Kasumi-1 (cell line): ENCODE results near the gene CELSR3.

Source experiments
- DNase-seq, 2 experiments: peaks; one replicate each; lab custom pipeline; 2025; lab: John Stamatoyannopoulos, UW

The CELSR3 gene, protein sequence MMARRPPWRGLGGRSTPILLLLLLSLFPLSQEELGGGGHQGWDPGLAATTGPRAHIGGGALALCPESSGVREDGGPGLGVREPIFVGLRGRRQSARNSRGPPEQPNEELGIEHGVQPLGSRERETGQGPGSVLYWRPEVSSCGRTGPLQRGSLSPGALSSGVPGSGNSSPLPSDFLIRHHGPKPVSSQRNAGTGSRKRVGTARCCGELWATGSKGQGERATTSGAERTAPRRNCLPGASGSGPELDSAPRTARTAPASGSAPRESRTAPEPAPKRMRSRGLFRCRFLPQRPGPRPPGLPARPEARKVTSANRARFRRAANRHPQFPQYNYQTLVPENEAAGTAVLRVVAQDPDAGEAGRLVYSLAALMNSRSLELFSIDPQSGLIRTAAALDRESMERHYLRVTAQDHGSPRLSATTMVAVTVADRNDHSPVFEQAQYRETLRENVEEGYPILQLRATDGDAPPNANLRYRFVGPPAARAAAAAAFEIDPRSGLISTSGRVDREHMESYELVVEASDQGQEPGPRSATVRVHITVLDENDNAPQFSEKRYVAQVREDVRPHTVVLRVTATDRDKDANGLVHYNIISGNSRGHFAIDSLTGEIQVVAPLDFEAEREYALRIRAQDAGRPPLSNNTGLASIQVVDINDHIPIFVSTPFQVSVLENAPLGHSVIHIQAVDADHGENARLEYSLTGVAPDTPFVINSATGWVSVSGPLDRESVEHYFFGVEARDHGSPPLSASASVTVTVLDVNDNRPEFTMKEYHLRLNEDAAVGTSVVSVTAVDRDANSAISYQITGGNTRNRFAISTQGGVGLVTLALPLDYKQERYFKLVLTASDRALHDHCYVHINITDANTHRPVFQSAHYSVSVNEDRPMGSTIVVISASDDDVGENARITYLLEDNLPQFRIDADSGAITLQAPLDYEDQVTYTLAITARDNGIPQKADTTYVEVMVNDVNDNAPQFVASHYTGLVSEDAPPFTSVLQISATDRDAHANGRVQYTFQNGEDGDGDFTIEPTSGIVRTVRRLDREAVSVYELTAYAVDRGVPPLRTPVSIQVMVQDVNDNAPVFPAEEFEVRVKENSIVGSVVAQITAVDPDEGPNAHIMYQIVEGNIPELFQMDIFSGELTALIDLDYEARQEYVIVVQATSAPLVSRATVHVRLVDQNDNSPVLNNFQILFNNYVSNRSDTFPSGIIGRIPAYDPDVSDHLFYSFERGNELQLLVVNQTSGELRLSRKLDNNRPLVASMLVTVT (N-terminal part only)

DNA sequence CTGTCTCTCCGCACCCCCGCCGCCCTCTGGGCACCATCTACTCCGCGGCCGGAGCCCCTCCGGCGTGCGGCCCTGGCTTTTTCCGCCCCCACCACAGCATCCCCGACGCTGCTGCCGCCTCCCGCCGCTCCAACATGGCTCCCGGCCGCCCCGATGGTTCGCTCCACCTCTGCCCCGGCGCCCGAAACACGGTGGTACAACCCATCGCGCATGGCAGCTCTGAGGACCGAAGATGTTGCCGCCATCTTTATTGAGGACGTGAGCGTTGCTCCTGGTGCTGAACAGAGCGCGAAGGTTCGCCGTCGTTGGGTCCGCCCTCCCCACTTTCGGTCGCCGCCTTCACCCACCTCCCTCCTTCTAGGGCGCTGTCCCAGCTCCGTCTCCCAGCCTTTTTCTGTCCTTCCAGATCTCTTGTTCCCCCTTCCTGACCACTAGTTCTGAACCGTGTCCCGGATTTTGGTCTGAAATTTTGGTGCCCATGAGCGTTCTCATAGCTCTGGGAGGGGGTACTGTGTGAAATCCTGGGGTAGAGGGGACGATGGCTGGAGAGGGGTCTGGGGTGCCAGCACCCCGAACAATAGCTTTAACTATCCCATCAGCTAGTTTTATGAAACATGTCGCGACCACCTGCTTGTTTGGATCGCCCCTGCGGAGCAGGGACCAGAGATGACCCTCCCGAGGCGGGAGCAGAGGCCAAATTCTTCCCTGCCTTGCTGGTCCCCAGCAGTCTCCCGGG lies at the start of gene CELSR3:
CELSR3 (minus strand) TSS at position 134 of the 736 bp plus-strand sequence. CDS start 252 bp downstream, outside the sequence.
- no peak for DNase-seq

DNA sequence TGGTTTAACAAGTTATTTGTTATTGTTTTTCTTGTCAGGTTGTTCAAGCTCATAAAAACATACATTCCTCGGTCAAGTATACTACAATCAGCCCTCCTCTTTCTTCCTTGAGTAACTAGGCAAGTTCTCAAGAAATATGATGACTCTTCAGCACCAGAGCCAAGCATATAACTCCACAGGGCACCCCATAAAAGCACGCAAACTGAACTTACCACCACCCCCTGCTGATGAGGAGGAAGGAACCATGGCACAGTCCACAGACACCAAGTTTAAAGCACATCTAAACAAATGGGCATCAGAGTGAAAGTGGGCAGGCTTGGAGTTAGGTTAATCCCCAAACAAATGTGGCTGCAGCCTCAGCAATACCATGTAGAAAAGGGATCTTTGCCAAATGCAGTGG lies 49.0 kb upstream of the CELSR3 start:
- no peak for DNase-seq

DNA sequence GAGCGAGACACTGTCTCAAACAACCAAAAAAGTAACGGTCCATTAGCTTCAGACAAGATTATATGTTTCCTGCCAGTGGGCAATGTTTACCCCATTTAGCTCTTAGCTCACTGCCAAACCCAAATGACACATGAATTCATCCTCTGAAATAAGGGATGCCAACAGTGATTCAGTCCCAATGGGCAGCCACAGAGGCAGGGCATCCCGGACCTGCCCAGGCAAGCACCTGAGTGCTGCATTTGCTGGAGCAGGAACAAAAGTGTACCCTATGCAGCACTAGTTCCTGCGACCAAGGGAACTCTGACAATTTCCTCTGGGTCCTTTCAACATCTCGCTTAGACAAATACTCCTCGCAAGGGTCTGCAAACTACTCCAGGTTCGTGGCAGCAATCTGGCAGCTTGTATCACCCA lies 46.4 kb upstream of the CELSR3 start:
- DNase-seq = no peak

DNA sequence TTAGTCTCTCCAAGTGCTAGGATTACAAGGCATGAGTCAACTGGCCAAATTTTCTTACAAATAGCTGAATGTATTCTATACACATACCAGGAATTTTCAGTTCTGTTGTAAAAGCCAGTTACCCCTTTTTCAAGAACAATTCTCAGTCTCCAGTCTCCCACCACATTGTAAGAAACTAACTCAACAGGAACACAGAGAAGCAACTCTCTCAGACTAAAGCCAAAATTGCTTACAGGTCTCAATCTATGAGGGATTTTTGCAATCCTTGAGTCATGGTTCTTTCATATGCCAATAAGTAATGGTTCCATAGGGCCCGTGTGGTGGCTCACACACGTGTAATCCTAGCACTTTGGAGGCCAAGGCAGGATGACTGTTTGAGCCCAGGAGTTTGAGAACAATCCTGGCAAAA lies 45.8 kb upstream of the CELSR3 start:
- DNase-seq = no peak

DNA sequence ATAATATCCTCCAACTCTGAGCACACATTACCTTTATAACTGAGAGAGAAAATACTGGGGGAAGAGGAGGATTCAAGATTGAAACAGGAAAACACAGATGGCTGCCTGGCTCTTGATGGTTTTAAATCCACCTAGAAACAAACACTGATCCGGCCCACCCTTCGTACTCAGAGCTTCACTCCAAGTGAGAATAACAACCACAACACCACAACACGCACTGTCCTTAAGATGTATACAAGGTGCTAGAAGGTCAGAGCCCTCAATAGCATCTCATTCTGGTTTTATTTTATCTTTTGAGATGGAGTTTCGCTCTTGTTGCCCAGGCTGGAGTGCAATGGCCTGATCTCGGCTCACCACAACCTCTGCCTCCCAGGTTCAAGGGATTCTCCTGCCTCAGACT lies 44.5 kb upstream of the CELSR3 start:
- DNase-seq = no peak

DNA sequence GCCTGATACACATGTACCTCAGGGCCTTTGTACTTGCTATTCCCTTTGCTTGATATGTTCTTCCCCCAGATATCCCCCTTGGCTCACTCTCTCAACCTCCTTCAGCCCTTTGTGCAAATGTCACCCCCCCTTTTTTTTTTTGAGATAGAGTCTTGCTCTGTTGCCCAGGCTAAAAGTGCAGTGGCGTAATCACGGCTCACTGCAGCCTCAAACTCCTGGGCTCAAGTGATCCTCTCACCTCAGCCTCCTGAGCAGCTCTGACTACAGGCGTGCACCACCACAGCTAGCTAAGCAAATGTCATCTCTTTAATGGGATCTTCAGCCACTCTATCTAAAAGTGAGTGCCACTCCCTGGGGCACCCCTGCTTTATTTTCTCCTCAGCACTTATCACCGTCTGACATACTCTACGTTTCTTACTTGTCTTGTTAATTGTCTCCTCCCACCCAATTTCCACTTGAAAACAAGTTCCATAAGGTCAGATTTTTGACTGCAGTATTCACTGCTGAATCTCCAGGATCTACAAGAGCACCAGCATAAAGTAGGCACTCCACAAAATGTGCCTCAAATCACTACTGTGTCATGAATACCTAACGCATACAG lies 39.7 kb upstream of the CELSR3 start:
- no peak for DNase-seq

DNA sequence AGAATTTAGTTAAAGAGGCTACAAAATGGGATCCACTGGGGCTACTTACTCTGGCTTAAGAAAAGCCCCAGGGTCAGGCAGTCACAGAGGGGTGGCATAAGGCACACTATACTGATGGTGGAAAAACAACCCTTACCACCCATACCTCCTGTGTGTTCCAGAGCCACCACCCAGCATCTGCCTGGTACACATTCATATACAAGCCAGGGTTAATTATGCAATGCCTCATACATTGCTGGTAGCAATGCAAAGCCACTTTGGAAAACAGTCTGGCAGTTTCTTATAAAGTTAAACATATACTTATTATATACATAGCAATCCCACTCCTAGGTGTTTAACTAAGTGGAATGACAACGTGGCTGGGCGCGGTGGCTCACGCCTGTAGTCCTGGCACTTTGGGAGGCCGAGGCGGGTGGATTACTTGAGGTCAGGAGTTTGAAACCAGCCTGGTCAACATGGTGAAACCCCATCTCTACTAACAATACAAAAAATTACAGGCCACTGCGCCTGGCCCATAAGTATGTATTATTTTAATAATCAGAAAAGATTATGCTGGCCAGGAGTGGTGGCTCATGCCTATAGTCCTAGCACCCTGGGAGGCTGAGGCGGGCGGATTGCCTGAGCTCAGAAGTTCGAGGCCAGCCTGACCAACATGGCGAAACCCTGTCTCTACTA lies 38.2 kb upstream of the CELSR3 start:
- no peak for DNase-seq

DNA sequence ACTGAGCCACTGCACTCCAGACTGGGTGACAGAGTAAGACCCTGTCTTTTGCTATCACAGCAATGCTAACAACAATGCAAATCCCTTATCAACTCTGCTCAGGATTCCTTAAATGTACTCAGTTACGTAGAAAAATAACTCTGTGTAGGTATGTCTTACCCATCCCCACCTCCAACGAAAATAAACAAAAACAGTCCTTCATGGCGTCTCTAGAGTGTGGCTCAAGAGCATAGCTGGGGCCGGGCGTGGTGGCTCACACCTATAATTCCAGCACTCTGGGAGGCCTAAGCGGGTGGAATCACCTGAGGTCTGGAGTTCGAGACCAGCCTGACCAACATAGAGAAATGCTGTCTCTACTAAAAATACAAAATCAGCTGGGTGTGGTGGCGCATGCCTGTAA lies 36.2 kb upstream of the CELSR3 start:
- DNase-seq = no peak

DNA sequence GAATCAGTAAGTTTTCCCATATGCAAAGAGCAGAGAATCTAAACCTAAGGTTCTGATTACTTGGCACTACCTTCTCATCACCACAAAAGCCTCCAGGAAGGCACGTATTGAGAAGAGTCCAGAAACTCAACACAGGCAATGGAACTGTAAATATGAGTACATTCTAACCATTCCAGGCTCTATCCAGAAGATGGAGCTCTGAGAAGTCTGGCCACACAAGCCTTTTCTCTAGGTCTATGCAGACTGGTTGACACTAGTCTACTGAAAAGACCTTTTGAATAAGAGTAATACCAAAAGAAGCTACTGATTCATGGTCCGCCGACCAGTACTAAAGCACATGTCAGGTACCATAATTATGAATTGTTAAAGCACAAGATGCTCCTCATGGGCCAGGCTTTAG lies 35.3 kb upstream of the CELSR3 start:
- DNase-seq = peak; percentile 12 to 18

DNA sequence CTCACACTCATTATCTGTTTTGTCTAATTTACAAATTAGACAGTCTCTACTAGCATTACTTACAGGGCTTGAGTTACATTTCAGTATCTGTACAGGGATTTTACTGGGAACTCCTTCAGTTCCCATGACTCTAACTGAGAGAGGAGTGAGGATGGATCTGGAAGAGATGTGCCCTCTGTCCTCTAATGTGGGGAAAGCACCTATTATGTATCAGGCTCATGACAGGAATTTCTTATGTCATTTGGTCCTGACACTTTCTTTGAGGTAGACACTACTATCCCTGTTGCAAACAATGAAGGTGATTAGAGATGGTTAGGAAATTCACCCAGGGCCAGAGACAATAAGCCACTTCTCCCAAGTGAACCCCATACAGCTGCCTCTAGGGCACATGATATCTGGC lies 33.9 kb upstream of the CELSR3 start:
- DNase-seq = no peak

DNA sequence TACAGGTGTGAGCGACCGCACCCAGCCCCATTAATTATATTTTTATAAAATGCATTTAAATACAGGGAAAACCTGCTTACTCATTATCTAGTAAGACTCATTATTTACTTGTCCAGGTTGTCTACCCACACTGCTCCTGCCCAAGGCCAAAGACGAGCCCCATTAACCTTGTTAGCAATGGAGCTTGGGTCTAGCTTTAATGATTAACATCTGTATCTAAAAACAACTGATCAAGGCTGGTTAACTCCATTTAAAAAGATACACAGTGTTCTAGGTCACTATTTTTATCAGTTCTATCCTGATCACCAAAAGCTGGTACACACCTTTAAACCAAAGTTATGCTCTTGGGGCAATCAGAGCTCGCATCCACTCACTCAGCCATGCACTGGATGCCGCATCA lies 33.5 kb upstream of the CELSR3 start:
- no peak for DNase-seq

DNA sequence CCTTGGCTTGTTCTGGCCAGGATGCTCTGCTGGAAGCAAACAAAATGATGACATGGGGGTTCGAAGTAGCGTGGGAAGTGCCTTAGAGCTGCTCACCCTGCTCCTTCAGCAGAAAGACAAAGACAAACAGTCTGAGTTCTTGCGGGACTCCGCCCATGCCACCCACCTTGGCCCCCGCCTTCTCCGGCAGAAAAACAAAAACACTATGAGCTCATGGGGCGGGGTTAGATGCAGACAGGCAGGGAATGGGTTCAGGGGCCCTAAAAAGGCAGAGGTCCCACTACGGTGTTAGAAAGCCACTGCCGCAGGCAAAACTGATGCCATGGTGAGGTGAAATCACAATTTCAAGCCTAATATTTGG lies 32.7 kb upstream of the CELSR3 start:
- no peak for DNase-seq

DNA sequence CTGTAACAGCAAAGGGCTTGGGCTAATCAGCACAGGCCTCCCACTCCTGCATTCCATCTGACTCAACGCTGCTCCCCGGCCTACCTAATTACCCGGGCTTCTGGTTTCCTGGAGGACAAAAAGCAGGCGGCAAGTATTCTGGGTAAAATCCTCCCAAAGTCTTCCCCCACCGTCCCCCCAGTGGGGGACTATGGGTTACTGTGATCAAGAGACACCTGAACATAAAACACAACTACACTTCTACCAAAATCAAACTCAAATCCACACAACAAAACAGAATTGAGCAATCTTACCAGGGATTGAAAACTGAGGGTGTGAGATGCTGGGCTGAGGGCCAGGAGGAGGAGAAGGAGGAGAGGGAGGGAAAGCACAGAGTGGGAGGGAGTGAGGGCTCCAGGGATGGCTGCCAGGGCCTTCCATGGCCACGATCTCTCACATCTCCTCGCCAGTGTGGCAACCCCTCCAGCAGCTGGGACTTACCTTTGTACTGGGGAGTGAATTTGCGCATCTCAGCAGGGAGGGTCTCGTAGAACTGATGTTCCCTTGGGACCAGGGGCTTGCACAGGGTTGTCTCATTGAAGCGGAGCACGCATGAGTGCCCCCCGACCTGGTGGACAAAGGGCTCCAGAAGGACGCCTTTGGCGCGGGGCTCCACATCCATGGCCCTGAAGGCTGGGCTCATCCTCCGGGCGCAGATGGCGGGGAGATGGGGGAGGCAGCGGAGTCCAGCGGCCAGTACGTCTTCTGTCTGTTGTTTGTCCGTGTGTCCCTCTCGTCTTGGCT lies 32.1 kb upstream of the CELSR3 start:
- no peak for DNase-seq

DNA sequence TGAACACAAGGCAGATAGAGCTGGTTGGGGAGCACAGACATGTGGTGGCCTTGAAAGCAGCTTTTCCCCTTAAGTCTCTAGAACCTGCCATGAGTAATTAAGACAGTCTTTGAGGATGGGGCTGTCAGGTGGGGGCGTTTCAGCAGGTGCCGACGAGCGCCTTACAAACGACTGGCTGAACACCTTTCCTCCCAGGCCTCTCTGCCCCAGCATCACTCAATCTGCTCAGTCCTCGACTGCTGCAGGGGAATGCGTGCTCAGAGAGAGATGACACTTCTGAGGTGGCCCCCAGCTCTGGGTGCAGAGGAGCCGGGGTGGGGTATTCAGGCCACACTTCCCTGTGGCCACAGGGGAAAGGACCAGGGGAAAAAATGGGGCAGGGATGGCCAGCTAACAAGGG lies 31.1 kb upstream of the CELSR3 start:
- no peak for DNase-seq

DNA sequence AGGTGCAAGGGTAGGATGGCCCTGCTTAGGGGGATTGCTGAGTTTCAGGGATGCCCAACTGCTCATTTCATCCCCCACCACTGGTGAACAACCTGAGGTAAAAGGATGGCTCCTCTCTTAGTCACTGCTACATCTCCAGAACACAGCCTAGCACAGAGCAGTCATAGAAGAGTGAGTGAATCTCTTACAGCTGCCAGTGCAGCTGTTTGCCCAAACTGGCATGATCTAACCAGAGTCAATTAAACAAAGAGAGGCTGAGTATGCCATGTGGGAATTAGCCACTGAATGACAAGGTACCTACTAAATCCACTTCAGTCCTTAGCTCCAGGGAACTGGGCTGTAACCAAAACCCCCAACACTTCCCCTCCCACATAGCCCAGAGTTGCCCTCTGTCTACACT lies 29.9 kb upstream of the CELSR3 start:
- DNase-seq = no peak

DNA sequence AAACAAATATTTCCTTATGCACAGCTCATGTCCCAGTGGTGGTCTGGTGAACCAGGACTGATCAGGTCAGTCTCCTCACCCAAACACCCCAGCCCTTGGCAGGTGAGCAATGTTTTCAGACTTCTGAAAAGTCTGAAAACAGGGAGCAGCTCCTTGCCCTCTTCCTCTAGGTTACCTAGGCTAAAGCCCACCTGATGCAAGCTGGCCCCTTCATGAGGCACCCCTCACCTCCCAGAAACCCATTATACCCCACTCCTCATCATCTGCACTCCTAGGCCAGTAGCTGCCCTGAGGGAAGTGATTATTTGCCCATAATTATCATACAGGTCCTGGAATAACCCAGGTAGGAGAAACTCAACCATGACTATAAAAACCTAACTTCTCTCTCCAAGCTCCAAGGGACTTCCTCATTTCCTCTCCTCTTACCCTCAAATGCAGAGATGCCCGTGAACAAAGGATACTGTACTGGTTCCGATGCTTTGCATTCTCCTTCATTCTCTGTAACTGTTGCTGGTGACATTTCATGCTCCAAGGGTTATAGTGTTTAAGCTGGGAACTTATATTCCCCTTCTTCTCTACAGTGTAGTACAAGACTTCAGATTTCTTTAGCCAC lies 28.3 kb upstream of the CELSR3 start:
- DNase-seq = peak; percentile 5 to 24

DNA sequence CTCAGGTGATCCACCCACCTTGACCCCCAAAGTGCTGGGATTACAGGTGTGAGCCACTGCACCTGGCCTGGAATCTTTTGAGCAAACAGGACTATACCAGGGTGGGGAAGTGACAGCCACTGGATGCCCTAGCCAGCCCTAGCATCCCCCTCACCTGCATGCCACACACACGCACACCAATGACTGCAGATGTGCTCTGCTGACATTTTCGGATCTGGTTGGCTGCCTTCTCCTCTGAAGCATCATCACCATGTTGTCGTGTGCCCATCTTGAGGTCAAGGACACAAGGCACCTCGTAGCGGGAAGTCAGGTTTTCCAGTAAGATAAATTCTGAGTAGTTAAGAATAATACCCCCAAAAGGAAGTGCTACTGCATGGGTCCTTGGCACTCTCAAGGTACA lies 26.7 kb upstream of the CELSR3 start:
- DNase-seq = no peak

DNA sequence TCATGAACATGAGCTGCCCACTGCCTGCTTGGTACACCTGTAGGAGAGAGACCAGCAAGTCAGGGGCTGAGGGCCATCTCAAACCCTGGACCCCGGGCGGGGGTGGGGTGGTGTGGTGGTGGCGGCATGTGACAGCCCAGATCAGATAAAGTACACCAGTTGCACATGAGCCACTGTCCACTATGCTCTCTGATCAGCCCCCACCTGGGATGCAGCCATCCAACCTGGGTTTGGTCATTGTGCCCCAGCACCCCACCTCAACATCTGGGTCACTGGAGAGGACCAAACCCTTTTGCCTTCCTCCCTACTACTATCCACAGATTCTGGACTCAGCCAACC lies 26.0 kb upstream of the CELSR3 start:
- DNase-seq = no peak

DNA sequence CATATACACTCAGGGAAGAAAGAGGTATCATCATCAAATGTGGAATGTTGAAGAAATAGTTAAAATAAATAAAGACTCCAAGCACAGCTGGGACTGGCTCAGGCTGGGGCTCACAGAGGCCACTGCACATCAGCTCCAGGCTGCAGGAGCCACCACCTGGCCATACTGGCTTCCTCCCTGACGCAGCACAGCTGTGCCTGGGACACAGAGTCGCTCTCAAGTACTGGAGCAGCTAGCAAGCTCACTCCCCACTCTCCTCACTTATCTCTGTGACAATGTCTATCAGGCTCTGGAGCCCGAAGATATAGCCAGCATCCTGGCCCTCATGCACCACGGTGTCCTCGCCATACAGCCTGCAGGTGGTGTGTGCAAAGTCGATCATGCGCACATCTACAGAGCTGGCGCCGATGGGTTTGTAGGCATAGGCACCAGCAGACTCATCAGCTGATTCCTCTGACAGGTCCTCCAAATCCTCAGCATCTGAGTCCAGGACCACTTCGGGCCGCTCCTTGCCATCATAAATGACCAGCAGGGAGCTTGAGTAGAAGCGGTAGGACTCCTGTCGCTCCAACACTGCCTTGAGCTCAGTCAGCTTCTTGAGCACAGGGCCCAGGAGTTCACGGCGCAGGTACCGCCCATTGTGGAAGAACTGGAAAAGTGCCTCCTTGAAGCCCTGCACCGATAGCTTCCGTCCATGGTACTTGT lies 25.5 kb upstream of the CELSR3 start:
- DNase-seq = no peak
